GM08714 (cell line): ENCODE measurements around the gene UGT1A8.

Experiments used
- H3K4me3 ChIP-seq: fragments of 200-500 bp; sonication (Bioruptor generic); 2 replicates; pipeline ENCODE4 v1.5.1; 2014; ENCODE audit warnings: mild to moderate bottlenecking, low read length, inconsistent platforms
- ZNF274 ChIP-seq: IDR thresholded peaks from 2 replicates; pipeline ENCODE4 v1.6.1; 2012; ENCODE audit warnings: mild to moderate bottlenecking, low read depth, low read length

Gene UGT1A8

GRCh38 chr2:233779722-233780121, 162.3 kb downstream of the UGT1A8 start:
- no peak overlapping the region for H3K4me3 ChIP-seq
- TF ChIP-seq ZNF274: no peak

GRCh38 chr2:233780771-233781170, 163.3 kb downstream of the UGT1A8 start:
- no peak for TF ChIP-seq ZNF274
- no peak overlapping the region for H3K4me3 ChIP-seq

- H3K4me3 ChIP-seq: no peak overlapping the region
- TF ChIP-seq ZNF274: no peak
These were observed 172.1 kb downstream of the UGT1A8 start for GRCh38 chr2:233789554-233789953.

- no peak overlapping the region for H3K4me3 ChIP-seq
- TF ChIP-seq ZNF274: no peak
These were observed 173.9 kb downstream of the UGT1A8 start for GRCh38 chr2:233791151-233791882.

GRCh38 chr2:233791883-233792329, 174.5 kb downstream of the UGT1A8 start:
- no peak overlapping the region for H3K4me3 ChIP-seq
- TF ChIP-seq ZNF274: no peak

- no peak overlapping the region for H3K4me3 ChIP-seq
- no peak for TF ChIP-seq ZNF274
These were observed 175.3 kb downstream of the UGT1A8 start for GRCh38 chr2:233792720-233793119.

- TF ChIP-seq ZNF274: no peak
- H3K4me3 ChIP-seq: no peak overlapping the region
These were observed 176.2 kb downstream of the UGT1A8 start for GRCh38 chr2:233793465-233794127.

- H3K4me3 ChIP-seq: no peak overlapping the region
- TF ChIP-seq ZNF274: no peak
These were observed 176.8 kb downstream of the UGT1A8 start for GRCh38 chr2:233794128-233794658.

GRCh38 chr2:233795735-233796171, 178.3 kb downstream of the UGT1A8 start:
- no peak overlapping the region for H3K4me3 ChIP-seq
- TF ChIP-seq ZNF274: no peak

- no peak for TF ChIP-seq ZNF274
- no peak overlapping the region for H3K4me3 ChIP-seq
These were observed 178.8 kb downstream of the UGT1A8 start for GRCh38 chr2:233796254-233796653.

GRCh38 chr2:233798335-233799086, 181.1 kb downstream of the UGT1A8 start:
- no peak for TF ChIP-seq ZNF274
- no peak overlapping the region for H3K4me3 ChIP-seq

- H3K4me3 ChIP-seq: no peak overlapping the region
- TF ChIP-seq ZNF274: no peak
These were observed 181.7 kb downstream of the UGT1A8 start for GRCh38 chr2:233799087-233799665.

GRCh38 chr2:233799716-233800115, 182.3 kb downstream of the UGT1A8 start:
- TF ChIP-seq ZNF274: no peak
- no peak overlapping the region for H3K4me3 ChIP-seq

GRCh38 chr2:233800208-233800607, 182.8 kb downstream of the UGT1A8 start:
- no peak for TF ChIP-seq ZNF274
- H3K4me3 ChIP-seq: no peak overlapping the region
